ENCODE measurements around the gene NMNAT2. TPM values are rescaled to one million over a fixed set of nuclear protein-coding genes. Genes with fewer than 3 reads are reported as not detected.
A peak's percentile ranks its signal among the peaks of the same experiment; 100 is the strongest.

Gene NMNAT2
- total RNA-seq, 1 experiment from 2014 or later = 8.8 TPM

- TF ChIP-seq ZNF423 (CRISPR knock-in tag; IDR thresholded peaks at IDR 0.05) = no peak
These were observed 42.8 kb downstream of the NMNAT2 start (continued) for GRCh38 chr1:183375381-183375780.

DNA sequence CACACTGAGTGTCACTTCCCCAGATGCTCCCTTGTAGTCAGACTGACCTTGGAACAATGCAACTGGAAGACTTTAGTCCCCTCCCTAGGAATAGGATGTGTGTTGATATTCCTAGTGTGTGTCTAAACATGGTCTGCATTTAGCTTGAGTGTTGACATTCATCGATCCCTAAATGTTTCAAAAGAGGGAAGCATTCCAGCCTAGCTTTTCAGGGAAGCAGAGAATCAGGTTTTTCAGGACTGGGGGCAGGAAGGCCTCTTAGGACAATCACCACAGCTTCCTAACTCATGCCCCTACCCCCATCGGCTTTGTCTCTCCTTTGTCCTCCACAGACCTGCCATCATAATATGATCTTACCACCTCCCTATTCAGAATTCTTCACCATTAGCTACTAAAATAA lies 43.4 kb downstream of the NMNAT2 start:
- H3K4me3 Mint-ChIP-seq = no peak overlapping the region
- no peaks in the 10 kb centered on the region for H3K36me3 Mint-ChIP-seq
- POLR2A ChIA-PET = no interaction called here
- DNase-seq (ENCODE audit: low spot score) = no peak
- H3K27ac Mint-ChIP-seq = no peak overlapping the region
- CTCF ChIA-PET = no interaction called here
- peak; percentile 32 for ATAC-seq
- TF ChIP-seq, protein P1, sequence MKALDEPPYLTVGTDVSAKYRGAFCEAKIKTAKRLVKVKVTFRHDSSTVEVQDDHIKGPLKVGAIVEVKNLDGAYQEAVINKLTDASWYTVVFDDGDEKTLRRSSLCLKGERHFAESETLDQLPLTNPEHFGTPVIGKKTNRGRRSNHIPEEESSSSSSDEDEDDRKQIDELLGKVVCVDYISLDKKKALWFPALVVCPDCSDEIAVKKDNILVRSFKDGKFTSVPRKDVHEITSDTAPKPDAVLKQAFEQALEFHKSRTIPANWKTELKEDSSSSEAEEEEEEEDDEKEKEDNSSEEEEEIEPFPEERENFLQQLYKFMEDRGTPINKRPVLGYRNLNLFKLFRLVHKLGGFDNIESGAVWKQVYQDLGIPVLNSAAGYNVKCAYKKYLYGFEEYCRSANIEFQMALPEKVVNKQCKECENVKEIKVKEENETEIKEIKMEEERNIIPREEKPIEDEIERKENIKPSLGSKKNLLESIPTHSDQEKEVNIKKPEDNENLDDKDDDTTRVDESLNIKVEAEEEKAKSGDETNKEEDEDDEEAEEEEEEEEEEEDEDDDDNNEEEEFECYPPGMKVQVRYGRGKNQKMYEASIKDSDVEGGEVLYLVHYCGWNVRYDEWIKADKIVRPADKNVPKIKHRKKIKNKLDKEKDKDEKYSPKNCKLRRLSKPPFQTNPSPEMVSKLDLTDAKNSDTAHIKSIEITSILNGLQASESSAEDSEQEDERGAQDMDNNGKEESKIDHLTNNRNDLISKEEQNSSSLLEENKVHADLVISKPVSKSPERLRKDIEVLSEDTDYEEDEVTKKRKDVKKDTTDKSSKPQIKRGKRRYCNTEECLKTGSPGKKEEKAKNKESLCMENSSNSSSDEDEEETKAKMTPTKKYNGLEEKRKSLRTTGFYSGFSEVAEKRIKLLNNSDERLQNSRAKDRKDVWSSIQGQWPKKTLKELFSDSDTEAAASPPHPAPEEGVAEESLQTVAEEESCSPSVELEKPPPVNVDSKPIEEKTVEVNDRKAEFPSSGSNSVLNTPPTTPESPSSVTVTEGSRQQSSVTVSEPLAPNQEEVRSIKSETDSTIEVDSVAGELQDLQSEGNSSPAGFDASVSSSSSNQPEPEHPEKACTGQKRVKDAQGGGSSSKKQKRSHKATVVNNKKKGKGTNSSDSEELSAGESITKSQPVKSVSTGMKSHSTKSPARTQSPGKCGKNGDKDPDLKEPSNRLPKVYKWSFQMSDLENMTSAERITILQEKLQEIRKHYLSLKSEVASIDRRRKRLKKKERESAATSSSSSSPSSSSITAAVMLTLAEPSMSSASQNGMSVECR (CRISPR knock-in tag; IDR thresholded peaks at IDR 0.05; ENCODE audit: borderline replicate concordance) = no peak
- TF ChIP-seq FOXJ3 (CRISPR knock-in tag; IDR thresholded peaks at IDR 0.05; ENCODE audit: borderline replicate concordance) = no peak
- H3K9me3 Mint-ChIP-seq = peaks cover 6% of the 10 kb centered on the region
- H3K27me3 Mint-ChIP-seq (ENCODE audit: low read depth) = no peaks in the 10 kb centered on the region
- H3K4me1 Mint-ChIP-seq = peaks cover 25% of the 10 kb centered on the region

DNA sequence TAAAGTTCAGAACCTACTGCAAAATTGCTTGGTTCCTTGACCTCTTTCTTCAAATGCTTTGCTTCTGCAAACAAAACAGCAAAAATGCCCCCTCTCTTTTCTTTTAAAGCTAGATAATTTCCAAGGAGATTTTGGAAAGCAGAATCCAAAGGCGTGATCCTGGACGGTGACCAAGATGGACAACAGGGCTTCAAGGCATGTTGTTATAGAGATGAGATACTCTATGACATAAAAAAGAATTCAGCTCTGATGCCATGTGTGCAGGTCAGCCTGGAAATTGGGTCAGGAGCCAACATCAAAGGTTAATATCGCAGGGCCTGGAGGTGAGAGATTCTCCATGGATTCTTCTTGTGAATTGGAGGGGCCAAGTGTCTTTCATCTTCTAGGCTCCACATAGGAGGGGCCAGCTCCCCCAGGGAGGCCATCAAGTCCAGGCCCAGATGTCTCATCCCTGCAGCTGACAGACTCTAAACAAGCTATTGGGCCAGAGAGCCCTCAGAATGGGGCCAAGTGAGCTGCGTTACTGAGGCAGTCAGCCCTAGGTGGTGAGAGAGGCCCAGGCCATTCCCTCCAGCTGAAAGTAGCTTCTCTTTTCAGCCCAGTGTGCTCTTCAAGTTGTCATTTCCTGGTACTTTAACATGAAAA lies 45.5 kb downstream of the NMNAT2 start:
- Mint-ChIP-seq H3K27ac (no peak overlapping the region), H3K4me3 (no peak overlapping the region), H3K27me3 (ENCODE audit: low read depth) (no peaks in the 10 kb centered on the region), H3K4me1 (peaks cover 34% of the 10 kb centered on the region), H3K9me3 (peaks cover 6% of the 10 kb centered on the region), H3K36me3 (no peaks in the 10 kb centered on the region)
- no peak for DNase-seq (ENCODE audit: low spot score)
- ChIA-PET CTCF (interaction anchor here (1.1 kb wide), 1 partner anchor 250 kb away, joined by 3 read pairs; no protein-coding TSS in a partner anchor), POLR2A (interaction anchor here (0.7 kb wide), 1 partner anchor 497 kb away, joined by 3 read pairs; no protein-coding TSS in a partner anchor)
- ATAC-seq = peak; percentile 26; the same call in 1 of the 2 replicates
- TF ChIP-seq, protein P2, sequence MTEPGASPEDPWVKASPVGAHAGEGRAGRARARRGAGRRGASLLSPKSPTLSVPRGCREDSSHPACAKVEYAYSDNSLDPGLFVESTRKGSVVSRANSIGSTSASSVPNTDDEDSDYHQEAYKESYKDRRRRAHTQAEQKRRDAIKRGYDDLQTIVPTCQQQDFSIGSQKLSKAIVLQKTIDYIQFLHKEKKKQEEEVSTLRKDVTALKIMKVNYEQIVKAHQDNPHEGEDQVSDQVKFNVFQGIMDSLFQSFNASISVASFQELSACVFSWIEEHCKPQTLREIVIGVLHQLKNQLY (CRISPR knock-in tag; IDR thresholded peaks at IDR 0.05) = no peak
- TF ChIP-seq E2F1 (CRISPR knock-in tag; IDR thresholded peaks at IDR 0.05) (no peak), NR2C2 (CRISPR knock-in tag; IDR thresholded peaks at IDR 0.05) (no peak), ZNF671 (CRISPR knock-in tag; IDR thresholded peaks at IDR 0.05) (no peak), ZNF317 (CRISPR knock-in tag; IDR thresholded peaks at IDR 0.05; ENCODE audit: borderline replicate concordance, low read depth) (no peak)
- TF ChIP-seq, protein P3, sequence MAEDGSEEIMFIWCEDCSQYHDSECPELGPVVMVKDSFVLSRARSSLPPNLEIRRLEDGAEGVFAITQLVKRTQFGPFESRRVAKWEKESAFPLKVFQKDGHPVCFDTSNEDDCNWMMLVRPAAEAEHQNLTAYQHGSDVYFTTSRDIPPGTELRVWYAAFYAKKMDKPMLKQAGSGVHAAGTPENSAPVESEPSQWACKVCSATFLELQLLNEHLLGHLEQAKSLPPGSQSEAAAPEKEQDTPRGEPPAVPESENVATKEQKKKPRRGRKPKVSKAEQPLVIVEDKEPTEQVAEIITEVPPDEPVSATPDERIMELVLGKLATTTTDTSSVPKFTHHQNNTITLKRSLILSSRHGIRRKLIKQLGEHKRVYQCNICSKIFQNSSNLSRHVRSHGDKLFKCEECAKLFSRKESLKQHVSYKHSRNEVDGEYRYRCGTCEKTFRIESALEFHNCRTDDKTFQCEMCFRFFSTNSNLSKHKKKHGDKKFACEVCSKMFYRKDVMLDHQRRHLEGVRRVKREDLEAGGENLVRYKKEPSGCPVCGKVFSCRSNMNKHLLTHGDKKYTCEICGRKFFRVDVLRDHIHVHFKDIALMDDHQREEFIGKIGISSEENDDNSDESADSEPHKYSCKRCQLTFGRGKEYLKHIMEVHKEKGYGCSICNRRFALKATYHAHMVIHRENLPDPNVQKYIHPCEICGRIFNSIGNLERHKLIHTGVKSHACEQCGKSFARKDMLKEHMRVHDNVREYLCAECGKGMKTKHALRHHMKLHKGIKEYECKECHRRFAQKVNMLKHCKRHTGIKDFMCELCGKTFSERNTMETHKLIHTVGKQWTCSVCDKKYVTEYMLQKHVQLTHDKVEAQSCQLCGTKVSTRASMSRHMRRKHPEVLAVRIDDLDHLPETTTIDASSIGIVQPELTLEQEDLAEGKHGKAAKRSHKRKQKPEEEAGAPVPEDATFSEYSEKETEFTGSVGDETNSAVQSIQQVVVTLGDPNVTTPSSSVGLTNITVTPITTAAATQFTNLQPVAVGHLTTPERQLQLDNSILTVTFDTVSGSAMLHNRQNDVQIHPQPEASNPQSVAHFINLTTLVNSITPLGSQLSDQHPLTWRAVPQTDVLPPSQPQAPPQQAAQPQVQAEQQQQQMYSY (CRISPR knock-in tag; IDR thresholded peaks at IDR 0.05) = no peak
